NCI-H2107 treated with DMSO at 0.1 percent for 48 hours (cell line): Measurements from ENCODE around the gene C5AR2.
A peak's percentile ranks its signal among the peaks of the same experiment; 100 is the strongest.
"Not testable (repeated sequence)": the region's sequence is repeated elsewhere in the genome, so short reads cannot be mapped to it uniquely, and the experiment has no call there.

ENCODE experiments used
- DNase-seq: peaks from one replicate; lab custom pipeline; 2025; ENCODE audit not compliant: unreplicated experiment; lab: John Stamatoyannopoulos, UW

C5AR2 gene

DNA sequence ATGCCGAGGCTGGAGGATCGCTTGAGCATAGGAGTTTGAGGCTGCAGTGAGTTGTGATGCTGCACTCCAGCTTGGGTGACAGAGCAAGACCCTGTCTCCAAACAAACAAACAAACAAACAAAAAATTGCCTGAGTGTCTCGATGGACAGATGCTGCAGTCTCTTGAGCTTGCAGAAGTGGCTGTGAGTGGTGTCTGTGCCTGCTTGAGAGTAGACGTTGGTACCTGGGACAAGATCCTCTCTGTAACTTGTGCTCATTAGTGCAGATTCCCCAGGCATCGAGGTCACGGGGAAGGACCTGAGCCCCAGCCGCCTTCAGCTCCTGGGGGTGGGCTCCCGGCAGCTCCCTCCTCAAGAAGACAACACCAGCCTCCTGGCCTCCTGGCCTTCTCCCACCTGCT lies 8.6 kb upstream of the C5AR2 start:
- DNase-seq = no peak

- DNase-seq = no peak
Measured at GRCh38 chr19:47323872-47324271, 8.1 kb upstream of the C5AR2 start.

GRCh38 chr19:47324502-47324901 lies 7.5 kb upstream of the C5AR2 start:
- DNase-seq = no peak

DNA sequence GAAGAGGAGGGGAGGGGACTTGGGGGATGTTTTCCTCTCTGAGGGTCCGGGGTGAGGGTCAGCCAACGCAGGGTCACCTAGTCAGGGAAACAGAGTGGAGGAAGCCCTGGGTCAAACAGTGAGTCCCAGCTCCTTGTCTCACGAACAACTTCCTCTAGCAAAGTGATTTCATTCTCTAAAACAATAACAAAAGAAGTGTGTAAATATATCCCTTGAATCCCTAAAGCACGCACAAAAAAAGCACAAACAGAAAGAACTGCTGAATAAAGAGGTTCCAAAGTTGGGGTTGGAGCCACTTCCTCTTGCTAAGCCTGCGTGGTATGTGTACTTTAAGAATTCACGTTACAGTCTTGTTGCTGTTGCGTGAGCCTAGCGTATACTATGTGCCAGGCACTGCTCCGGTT lies 1.5 kb upstream of the C5AR2 start:
- no peak for DNase-seq

DNA sequence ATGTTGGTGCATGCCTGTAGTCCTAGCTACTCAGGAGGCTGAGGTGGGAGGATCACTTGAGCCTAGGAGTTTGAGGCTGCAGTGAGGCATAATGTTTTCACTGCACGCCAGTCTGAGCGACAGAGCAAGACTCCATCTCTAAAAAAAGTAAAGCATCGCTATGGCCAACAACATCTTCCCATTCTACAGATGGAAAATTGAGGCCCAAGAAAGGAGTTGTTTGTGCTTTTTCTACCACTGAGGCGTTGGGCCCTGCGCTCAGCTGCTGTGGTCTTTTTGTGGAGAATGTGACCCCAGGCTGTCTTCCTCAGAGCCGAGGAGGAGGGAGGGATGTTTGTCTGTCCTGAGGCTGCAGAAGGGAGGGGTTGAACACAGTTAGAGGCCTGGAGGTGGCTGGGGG lies 485 bp upstream of the C5AR2 start:
- no peak for DNase-seq

DNA sequence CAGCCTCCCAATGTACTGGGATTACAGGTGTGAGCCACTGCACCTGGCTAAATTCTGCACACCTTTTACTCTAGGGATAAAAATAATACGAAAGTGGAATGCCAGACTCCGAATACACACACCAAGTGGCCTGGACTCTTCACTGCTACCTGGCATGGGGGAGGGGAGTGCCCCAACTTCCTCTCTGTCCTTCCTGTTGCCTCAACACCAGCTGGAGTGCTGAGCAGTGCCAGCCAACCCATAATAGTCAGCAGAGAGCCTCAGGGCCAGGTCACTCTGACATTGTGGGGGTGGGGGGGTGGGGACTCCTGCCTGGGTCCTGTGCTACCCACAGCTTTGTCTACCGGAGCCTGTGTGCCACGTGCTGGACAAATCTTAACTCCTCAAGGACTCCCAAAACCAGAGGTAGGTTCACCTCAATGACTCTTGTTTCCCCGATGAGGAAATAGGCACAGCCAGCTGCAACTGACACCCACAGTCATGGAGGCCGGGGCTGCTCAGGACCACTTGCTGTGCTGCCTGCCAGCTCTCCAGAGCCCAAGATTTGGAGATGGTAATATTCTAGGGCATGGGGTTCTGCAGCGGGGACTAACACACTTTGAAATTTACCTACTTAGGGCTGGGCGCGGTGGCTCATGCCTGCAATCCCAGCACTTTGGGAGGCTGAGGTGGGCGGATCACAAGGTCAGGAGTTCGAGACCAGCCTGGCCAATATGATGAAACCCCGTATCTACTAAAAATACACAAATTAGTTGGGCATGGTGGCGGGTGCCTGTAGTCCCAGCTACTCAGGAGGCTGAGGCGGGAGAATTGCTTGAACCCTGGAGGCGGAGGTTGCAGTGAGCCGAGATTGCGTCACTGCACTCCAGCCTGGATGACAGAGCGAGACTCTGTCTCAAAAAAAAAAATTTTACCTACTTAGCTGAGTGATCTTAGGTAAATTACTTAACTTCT lies 5.1 kb downstream of the C5AR2 start:
- DNase-seq = peak; percentile 23

DNA sequence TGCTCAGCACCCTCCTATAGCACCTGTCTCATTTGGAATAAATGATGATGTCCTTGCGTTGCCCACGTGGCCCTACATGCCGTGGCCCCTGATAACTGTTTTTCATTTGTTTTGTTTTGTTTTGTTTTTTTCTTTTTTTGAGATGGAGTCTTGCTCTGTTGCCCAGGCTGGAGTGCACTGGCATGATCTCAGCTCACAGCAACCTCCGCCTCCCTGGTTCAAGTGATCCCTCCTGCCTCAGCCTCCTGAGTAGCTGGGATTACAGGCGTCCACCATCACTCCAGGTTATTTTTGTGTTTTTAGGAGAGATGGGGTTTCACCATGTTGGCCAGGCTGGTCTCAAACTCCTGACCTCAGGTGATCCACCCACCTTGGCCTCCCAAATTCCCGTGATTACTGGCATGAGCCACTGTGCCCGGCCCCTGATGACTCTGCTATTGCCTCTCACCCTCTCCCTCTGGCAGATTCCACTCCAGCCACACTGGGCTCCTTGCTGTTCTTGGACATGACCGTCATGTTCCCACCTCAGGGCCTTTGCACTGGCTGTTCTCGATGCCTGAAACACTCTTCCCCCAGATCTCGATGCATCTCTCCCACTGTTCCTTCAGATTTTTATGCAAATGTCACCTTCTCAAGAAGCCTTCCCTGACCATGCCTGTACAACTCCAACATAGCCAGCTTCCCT lies 7.4 kb downstream of the C5AR2 start:
- DNase-seq = no peak

GRCh38 chr19:47340477-47341208 lies 8.7 kb downstream of the C5AR2 start:
- DNase-seq = no peak

- no peak for DNase-seq
Measured at GRCh38 chr19:47341734-47342133, 9.8 kb downstream of the C5AR2 start.

- no peak for DNase-seq
Measured at GRCh38 chr19:47343194-47343802, 11.3 kb downstream of the C5AR2 start.

DNA sequence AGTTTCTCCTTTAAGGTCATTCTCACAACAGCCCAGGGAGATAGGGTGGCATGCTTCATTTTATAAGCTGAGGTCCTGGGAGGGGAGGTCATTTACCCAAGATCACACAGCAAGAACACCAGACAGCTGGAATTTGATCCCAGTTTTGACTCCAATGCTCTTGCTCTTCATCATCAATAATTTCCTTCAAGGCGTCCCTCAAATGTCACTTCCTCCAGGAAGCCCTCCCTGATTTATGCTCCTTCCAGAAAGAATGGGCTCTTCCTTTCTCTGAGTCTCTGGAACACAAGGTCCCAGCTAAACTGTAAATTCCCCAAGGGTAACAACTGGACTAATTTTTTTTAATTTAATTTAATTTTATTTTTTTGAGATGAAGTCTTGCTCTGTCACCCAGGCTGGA lies 12.4 kb downstream of the C5AR2 start:
- no peak for DNase-seq

GRCh38 chr19:47346024-47346423 lies 14.0 kb downstream of the C5AR2 start:
- DNase-seq = not testable (repeated sequence)

DNA sequence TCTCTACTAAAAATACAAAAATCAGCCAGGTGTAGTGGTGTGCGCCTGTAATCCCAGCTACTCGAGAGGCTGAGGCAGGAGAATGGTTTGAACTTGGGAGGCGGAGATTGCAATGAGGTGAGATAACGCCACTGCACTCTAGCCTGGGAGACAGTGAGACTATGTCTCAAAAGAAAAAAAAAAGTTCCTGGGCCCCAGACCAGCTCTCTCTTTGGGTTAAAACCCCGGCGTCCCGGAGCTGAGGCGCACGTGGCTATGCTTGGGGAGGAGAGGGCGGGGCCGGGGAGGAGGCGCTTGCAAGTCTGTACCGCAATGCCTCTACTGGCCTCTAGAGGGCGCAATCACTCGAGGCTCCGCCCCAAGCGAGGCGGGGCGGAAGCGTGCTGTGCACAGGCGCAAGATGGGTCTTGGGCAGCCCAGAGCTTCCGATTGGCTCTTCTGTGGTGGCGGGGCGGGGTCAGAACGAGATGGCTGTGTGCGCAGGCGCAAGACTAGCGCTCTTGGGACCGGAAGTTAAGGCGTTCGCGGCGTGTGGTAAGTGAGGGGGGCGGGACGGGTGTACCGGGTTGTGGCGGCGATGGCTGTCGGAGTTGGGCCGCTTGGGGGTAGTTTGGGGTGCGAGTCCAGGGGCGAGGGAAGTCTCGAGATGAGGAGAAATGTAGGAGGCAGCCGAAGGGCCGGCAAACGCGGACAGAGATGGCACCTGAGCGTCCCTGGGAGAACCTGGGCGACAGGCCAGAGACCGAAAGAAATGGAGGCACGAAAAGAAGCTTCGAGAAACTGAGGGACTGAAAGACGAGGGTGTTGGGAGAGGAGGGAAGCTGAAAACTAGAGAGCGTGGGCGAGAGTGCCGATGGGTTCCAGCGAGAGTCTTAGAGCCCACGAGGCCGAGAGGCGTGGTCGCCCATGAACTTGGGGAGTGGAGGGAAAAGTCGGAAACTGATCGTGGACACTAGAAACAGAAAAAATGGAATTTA lies 17.1 kb downstream of the C5AR2 start, which contains the start of gene DHX34:
TSS of gene DHX34 (plus strand) at position 497 of the 977 bp plus-strand sequence. CDS start 3,716 bp downstream, outside the sequence.
- DNase-seq = peak; percentile 97

- DNase-seq = no peak
Measured at GRCh38 chr19:47350630-47351029, 18.7 kb downstream of the C5AR2 start.

- DNase-seq = no peak
Measured at GRCh38 chr19:47351548-47351947, 19.6 kb downstream of the C5AR2 start.

DNA sequence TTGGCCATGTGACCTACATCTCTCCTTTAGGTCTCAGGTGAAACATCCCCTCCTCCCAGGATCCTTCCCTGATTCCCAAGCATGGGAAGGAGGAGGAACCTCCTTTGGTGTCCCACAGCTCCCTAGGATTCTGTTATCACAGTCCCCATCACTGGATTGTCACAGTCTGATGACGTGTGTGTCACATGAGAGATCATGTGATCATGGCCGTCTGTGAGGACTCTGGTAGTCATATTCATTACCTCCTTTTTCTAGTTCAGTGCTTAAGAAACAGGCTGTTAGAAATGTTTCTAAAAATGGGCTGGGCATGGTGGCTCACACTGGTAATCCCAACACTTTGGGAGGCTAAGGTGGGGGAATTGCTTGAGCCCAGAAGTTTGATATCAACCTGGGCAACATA lies 20.1 kb downstream of the C5AR2 start:
- DNase-seq = no peak

- no peak for DNase-seq
Measured at GRCh38 chr19:47353307-47353712, 21.3 kb downstream of the C5AR2 start.

- DNase-seq = no peak
Measured at GRCh38 chr19:47356900-47357299, 24.9 kb downstream of the C5AR2 start.

GRCh38 chr19:47357788-47358680 lies 26.1 kb downstream of the C5AR2 start:
- DNase-seq = no peak
